Activated CD4-positive, CD25-positive, alpha-beta regulatory T cell treated with anti-CD3 and anti-CD28 coated beads, Interleukin-2, amount 50 U/mL, for 16 hours (primary cell): ENCODE results near the gene GRID1.

Experiments
- DNase-seq: peaks from one replicate; pipeline ENCODE4 v3.0.0-alpha.2; 2020; ENCODE audit warnings: low read depth, low spot score

GRID1 gene

DNA sequence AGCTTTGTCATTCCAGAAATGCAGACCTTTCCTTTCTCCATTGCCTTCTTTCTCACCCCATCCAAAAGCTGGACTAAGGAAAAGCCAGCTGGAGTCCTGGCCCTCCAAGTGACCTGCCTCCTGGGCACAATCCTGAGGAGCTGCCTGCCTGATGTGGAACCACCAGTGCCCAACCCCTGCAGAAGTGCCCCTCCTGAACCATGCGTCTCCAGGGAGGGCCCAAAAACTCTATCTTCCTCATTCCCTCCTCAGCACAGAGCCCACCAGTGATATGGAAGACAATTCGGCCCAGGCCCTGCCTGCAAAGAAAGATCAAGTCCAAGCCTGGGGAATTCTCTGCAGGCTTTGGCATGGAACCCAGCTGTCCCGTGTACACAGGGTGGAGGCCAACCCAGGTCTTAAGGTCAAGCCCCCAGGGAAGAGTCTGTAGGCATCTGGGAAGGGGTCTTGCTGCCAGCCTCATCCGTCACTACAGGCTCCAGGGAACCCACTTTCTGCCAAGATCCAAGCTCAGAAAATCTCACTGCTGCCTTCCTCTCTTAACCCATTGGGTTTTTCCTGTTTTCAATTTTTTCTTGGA, 3.5 kb upstream of the GRID1 start:
- no peak for DNase-seq

DNA sequence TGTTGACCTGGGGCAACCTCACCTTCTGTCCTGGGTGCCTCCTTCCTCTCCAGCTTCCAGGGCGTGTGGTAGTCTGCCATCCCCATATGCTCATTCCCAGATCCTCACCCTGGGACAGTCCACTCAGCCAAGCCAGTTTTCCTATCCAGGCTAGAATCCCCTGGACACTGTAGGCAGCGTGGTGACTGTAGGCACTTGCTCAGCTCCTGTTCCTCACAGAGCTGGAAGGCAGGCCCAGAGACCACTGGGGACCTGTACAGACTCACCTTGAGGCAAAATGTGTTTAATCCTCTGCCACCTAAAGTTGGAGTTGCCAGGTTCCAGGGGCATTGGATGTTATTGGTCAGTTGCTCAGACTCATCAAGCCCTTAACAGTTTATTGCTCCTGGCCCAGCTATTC, 2.4 kb upstream of the GRID1 start:
- DNase-seq: no peak

DNA sequence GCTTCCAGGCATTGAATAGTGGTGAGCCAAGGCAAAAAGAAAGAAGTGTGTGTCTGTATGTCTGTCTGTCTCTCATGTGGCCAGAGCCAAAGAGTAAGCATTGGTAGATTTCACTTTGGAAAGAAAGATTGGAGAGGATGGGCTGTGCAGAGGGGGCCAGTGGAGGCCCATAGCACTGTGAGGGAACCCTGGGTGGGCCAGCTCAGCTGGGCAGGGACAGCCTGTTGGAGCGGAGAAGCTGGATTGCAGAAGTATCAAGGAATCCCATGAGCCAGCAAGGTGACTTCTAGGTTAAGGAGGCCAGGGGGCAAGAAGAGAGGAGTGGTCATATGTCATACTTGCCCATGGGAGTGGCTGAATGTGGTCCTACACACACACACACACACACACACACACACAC, 1.5 kb upstream of the GRID1 start:
- DNase-seq: no peak

DNA sequence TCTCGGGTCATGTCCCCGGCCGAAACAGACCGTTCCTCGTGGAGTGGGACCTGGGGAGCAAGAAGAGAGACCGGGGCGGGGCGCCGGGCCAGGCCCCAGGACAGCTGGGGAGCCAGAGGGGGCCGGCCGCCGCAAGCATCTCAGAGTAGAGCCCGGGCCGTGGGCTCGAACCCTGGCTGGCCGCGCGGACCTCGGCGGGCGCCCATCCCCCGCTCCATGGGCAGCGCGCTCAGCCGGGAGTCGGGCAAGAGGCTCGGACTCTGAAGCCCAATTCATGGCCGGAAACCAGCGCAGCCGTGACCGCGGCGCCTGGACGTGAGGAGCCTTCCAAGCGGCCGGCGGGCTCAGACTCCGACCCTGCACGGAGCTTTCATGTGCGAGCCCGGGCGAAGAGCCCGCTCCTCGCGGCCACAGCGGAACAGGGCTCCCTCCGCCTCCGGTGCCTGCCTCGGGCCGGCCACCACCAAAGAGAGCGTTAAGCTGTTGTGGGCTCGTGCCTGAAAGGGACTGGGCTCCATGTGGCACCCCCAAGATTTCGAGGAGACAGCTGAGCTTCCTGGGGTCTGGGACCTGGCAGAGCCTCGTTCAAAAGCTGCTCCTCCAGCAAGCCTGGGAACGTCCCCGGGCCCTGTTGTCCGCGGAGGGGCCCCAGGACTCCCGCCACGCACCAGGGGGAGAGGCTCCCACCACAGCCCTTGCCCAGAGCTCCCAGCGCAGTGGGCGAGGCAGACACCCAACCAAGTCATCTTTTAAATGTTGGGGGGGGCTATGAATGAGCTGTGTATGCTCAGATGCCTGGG, 757 bp upstream of the GRID1 start:
- no peak for DNase-seq

- no peak for DNase-seq
Observed at GRCh38 chr10:86366902-86367151, 232 bp upstream of the GRID1 start.

GRCh38 chr10:86365346-86366032, 1.1 kb downstream of the GRID1 start:
- DNase-seq: no peak

DNA sequence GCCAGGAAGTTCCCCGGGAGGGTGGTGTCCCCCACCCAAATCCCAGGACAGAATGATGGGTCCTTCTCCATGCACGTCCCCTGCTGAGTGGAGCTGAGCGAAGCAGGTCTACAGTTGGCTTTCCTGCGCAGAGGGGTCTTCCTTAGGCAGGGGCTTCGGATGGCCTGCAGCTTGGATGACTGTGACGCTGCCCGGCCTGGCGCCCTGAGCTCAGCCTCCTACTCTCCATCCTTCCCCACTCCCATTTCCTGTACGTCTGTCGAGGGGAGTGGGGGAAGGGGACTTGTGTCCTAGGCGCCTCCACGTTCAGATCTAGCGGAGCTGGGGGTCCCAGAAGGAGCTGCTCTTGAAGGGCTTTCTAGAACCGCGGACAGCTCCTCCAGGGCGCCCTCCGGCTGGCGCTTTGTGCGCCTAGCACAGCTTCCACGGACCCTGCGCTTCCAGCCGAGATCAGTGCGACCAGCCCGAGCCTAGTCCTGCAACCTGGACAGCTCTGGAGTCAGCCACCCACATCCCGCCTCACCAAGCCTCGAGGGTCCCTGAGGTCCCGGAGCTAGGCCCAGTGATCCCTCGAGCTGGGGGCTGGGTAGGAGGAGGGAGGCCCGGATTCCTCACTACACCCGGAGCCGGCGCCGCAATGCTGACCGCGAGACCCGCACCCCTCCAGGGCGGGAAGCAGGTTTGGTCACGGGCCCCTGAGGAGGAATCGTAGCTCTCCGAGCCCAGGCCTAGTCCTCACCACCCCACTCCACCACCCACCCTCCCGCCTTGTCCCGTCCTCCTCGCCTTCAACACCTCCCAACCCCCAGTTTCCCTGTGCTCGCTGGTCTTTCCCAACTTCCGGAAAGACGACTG, 1.9 kb downstream of the GRID1 start:
- no peak for DNase-seq

GRCh38 chr10:86363833-86364490, 2.6 kb downstream of the GRID1 start:
- no peak for DNase-seq

- no peak for DNase-seq
Observed at GRCh38 chr10:86363184-86363832, 3.3 kb downstream of the GRID1 start.

GRCh38 chr10:86362586-86363183, 3.9 kb downstream of the GRID1 start:
- no peak for DNase-seq

DNA sequence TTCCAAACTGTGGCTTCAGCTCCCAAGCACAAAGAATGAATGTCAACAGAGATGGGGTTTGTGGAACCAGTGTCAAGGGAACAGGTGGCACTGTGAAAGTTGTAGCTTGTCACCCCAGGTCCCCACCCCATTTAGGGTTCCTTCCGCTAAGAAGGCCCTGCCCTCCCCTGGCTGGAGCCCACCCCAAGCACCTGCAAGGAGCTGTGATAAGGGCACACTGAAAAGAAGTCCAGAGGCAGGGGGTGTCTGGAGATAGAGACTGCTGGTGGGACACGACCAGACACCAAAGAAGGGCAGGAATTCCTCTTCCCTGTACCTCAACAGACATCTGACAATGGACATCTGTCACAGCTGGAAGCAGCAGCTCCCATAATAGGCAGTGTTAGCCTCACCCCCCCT, 4.5 kb downstream of the GRID1 start:
- no peak for DNase-seq

DNA sequence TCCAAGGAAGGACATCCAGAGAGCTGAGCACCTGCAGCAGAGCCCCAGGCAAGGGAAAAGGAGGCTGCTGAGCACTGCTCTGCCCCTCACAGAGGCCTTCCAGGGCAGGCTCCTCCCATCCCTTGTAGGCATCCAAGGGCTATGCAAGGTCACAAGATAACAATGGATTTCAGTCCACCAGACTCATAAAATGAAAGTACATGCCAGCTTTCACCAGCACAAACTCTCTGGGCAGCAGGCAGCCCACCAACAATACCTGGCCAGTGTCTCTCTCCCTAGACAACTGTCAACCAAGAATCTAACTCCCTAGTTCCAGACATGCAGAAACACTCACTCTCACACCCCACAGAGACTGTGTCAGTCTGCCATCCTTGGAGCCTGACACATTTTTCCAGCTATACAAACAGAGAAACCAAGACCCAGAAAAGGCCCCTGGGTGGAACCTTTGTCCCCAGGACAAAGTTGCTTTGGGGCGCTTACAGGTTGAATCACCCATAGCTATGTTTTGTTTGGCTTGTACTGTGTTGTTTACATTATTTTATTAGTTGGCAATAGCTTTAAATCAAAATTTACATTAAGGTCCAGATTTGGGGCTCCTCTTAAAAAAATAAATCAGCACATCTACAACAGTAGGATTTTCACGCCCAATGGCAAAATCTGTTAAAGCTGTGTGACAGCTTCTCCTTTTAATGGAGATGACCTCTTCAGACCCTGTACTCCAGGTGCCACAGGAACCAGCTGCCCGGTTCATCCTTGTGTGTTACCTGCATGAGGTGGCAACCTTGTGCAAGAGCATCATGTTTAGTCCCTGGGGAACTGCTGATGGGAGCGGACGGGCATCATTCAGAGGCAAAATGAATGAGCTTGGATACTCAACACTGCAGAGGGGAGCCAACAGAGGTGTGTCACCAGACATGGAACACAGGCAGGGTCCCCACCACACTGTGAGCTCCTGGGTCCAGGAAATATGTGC, 5.2 kb downstream of the GRID1 start:
- no peak for DNase-seq

DNA sequence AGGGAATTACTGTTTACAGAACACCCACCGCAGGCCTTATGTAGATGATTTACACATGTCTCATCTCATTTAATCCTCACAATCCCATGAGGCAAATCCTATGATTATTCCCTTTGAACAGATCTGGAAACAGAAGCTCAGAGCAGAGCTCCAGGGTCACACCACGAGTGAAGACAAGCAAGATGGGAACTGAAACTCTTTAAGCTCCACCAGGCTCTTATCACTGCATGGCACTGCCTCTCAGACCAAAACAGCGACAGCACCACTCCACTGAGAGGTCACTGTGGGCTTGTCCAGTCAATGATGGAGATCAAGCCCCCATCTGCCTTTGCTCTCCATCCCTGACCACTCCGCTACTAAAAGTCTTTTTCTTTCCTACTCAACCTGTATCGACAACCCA, 5.9 kb downstream of the GRID1 start:
- no peak for DNase-seq

DNA sequence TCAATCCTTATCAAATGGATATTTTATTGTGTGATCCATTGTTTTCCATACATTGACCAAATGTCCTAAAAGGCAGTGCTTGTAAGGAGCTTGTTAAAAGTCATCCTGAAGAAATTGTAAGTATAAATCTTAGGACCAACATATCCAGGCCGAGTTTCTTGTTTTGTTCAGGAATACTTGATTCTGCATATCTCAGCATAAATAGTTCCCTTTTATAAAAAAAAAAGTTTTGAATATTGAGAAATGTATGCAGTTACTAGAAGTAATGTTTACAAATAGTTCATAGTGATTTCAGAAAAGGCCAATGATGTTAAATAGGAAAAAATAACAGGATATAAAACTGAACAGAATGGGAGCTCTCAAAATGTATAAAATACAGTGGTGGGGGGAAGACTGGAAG, 6.6 kb downstream of the GRID1 start:
- no peak for DNase-seq

GRCh38 chr10:86359111-86359510, 7.5 kb downstream of the GRID1 start:
- no peak for DNase-seq

GRCh38 chr10:86357676-86358075, 8.9 kb downstream of the GRID1 start:
- no peak for DNase-seq

DNA sequence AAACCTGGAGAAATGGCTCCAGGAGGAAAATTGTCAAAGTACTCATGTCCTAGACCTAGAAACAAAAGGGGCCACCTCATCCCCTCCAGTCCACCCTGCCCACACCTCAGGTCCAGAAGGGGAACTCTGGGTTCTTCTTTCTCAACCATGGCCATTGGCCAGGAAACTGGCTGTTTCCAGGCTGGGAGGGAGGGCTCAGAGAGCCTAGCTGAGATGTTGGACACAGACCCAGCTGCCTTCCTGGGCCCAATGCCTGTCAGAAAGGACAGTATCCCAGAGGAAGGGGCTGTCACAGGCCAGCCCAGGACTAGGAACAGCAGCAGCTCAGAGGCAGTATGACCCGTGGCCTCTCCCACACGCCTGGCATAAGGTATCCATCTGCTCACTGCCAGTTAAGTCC, 9.6 kb downstream of the GRID1 start:
- no peak for DNase-seq

- no peak for DNase-seq
Observed at GRCh38 chr10:86356296-86356695, 10.3 kb downstream of the GRID1 start.

- no peak for DNase-seq
Observed at GRCh38 chr10:86355571-86356038, 11.0 kb downstream of the GRID1 start.
